Uterus (tissue), 4 donors: Measurements from ENCODE around the gene CACNB2. TPM values are rescaled to one million over a fixed set of nuclear protein-coding genes. Genes with fewer than 3 reads are reported as not detected.

Experiments used
- DNase-seq, 2 donors: peaks; one replicate each; pipeline ENCODE4 v3.0.0-alpha.2; 2019 to 2020
- H3K27ac ChIP-seq, 2 donors: fragments of 200-600 bp; sonication (generic); 1 replicate in 1 of 2; 2 replicates in 1 of 2; pipeline ENCODE4 v1.5.1; 2016 to 2018
- H3K27me3 ChIP-seq, 2 donors: fragments of 200-600 bp; sonication (generic); one replicate each; pipeline ENCODE4 v1.5.1; 2018 to 2019; ENCODE audit warnings: control low read depth in 1 of 2
- H3K36me3 ChIP-seq, 2 donors: fragments of 200-600 bp; sonication (generic); one replicate each; pipeline ENCODE4 v1.5.1; 2019; ENCODE audit warnings: control low read depth in 1 of 2
- H3K4me1 ChIP-seq, 2 donors: fragments of 200-600 bp; sonication (generic); one replicate each; pipeline ENCODE4 v1.5.1; 2018 to 2019; ENCODE audit warnings: control low read depth in 1 of 2
- H3K4me3 ChIP-seq, 2 donors: fragments of 200-600 bp; sonication (generic); 1 replicate in 1 of 2; 2 replicates in 1 of 2; pipeline ENCODE4 v1.5.1; 2018 to 2019; ENCODE audit warnings: mild to moderate bottlenecking in 1 of 2
- H3K9me3 ChIP-seq, 2 donors: fragments of 200-600 bp; sonication (generic); one replicate each; pipeline ENCODE4 v1.5.1; 2019; ENCODE audit warnings: control low read depth in 1 of 2
- POLR2A ChIP-seq, 2 donors: fragments of 450-650 bp; IDR thresholded peaks; one replicate each; pipeline ENCODE4 v1.6.1; 2016; ENCODE audit warnings: antibody characterized with exemption in 2 of 2, mild to moderate bottlenecking in 1 of 2, moderate library complexity in 1 of 2
- intact Hi-C: fragments of 100-400 bp; cut with DNase I; formaldehyde crosslinking; loops from one replicate; pipeline ENCODE4 v1.15.1; 2023; ENCODE audit warnings: low total_unique reads
- total RNA-seq, 4 donors: library from RNA; depleted of rRNA in 3 of 4; stranded (reverse); fragments of >200 nt in 3 of 4; gene quantifications; one replicate each; pipeline versions ENCODE4 v1.1.0 to v1.2.4, GENCODE V29; 2014 to 2023
- TF ChIP-seq, protein P1 (sequence below), 4 experiments: fragments of 200-600 bp in 2 of 4; fragments of 450-650 bp in 2 of 4; sonication (generic) in 2 of 4; IDR thresholded peaks; one replicate each; pipeline ENCODE4 v1.5.1; 2016 to 2019; ENCODE audit warnings: antibody characterized with exemption in 4 of 4, mild to moderate bottlenecking in 2 of 4, moderate library complexity in 1 of 4
- donor health status: DM: yes; HTN: yes; CAD: no.

Gene CACNB2
- total RNA-seq, 4 donors from 2014 or later, result 19.4 to 33.0 (median 27.0) TPM

DNA sequence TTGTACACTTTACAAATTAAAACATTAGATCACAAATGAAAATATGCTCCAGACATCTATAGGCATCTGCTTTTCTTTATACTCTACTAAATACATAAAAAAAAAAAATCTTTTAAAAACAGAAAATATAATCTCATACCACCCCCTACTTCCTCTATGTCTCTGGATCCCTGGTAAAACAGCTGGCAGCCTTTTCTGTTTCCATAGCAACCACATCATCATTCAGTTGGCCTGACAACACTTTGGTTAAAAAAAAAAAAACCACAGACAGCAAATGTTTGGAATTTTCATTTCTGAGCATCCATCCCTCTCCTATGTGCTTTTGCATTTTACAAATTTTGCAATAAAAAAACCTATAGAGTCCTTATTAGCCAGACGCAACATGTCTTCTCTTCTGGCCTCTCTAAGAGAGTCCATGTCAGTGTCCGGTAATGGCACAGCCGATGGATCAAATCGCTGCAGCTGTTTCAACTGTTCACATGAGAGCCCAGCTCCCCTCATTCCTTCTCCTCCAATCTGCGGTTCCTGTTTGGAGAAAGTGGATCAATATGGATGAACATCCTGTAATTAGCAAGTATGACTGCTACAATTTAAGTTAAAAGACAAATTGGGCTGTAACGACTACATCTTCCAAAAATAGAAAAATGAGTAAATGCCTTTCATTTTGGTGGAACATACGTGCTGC, 405.5 kb downstream of the CACNB2 start:
- Histone ChIP-seq H3K36me3 (peaks cover 0 to 3% of the 10 kb centered on the region in 2 donors), H3K27ac (no peak overlapping the region), H3K4me1 (no peaks in the 10 kb centered on the region), H3K9me3 (no peaks in the 10 kb centered on the region), H3K4me3 (no peak overlapping the region), H3K27me3 (no peaks in the 10 kb centered on the region)
- TF ChIP-seq, protein P1, sequence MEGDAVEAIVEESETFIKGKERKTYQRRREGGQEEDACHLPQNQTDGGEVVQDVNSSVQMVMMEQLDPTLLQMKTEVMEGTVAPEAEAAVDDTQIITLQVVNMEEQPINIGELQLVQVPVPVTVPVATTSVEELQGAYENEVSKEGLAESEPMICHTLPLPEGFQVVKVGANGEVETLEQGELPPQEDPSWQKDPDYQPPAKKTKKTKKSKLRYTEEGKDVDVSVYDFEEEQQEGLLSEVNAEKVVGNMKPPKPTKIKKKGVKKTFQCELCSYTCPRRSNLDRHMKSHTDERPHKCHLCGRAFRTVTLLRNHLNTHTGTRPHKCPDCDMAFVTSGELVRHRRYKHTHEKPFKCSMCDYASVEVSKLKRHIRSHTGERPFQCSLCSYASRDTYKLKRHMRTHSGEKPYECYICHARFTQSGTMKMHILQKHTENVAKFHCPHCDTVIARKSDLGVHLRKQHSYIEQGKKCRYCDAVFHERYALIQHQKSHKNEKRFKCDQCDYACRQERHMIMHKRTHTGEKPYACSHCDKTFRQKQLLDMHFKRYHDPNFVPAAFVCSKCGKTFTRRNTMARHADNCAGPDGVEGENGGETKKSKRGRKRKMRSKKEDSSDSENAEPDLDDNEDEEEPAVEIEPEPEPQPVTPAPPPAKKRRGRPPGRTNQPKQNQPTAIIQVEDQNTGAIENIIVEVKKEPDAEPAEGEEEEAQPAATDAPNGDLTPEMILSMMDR (IDR thresholded peaks at IDR 0.05), result no peak
- no peak for TF ChIP-seq POLR2A (IDR thresholded peaks at IDR 0.05)
- intact Hi-C loops, result no loop called here
- no peak for DNase-seq

DNA sequence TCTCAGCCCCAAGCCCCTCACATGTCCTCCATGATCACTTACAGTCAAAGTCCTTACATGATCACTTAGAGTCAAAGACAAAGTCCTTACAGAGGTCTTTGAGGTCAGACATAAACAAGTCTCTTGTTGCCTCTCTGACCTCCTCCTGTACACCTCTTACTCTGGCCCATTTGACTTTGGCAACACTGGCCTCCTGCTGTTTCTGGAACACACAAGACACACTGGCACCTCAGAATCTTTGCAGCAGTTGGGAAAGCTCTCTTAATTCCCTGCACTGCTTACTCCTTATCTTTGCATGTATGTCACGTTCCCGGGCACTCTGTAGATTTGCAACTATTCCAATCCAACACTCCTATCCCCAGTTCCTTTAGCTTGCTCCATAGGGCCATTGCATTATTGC, 408.9 kb downstream of the CACNB2 start:
- TF ChIP-seq, protein P1 (IDR thresholded peaks at IDR 0.05), result no peak
- no peak for TF ChIP-seq POLR2A (IDR thresholded peaks at IDR 0.05)
- peaks cover 0 to 3% of the 10 kb centered on the region in 2 donors for H3K36me3 ChIP-seq
- DNase-seq, result no peak
- H3K27me3 ChIP-seq, result no peaks in the 10 kb centered on the region
- H3K4me1 ChIP-seq, result no peaks in the 10 kb centered on the region
- intact Hi-C loops, result no loop called here
- no peak overlapping the region for H3K4me3 ChIP-seq
- H3K27ac ChIP-seq, result no peak overlapping the region
- H3K9me3 ChIP-seq, result no peaks in the 10 kb centered on the region

DNA sequence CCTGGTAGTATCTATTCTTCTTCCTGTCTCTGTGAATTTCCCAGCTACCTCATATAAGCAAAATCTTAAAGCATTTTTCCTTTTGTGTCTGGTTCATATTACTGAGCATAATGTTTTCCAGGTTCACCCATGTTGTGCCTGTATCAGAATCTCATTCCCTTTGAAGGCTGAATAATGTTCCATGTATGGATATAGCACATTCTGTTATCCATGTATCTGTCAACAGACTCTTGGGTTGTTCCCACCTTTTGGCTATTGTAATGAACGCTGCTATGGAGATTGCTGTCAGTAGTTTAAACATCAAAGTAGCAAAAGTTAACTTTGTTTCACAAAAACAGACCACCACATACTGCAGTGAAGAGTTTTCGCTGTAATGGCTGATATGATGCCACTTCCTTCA, 411.2 kb downstream of the CACNB2 start:
- H3K27me3 ChIP-seq, result no peaks in the 10 kb centered on the region
- no peak overlapping the region for H3K4me3 ChIP-seq
- DNase-seq, result no peak
- H3K9me3 ChIP-seq, result no peaks in the 10 kb centered on the region
- no peak overlapping the region for H3K27ac ChIP-seq
- H3K4me1 ChIP-seq, result no peaks in the 10 kb centered on the region
- TF ChIP-seq, protein P1 (IDR thresholded peaks at IDR 0.05), result no peak
- no peak for TF ChIP-seq POLR2A (IDR thresholded peaks at IDR 0.05)
- peaks cover 0 to 3% of the 10 kb centered on the region in 2 donors for H3K36me3 ChIP-seq
- intact Hi-C loops, result no loop called here

DNA sequence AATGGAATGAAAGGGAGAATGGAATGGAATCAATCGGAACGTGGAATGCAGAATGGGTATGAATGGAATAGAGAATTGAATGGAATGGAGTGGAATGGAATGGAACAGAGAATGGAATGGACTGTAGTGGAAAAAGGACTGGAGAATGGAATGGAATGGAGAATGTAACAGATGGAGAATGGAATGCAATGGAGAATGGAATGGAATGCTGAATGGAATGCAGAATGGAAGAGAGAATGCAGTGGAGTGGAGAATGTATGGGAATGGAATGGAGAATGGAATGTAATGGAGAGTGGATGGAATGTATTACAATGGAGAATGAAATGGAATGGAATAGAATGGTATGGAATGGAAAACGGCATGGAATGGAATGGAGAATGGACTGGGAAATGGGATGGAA, 414.3 kb downstream of the CACNB2 start:
- Histone ChIP-seq H3K4me3 (no peak overlapping the region), H3K9me3 (no peaks in the 10 kb centered on the region), H3K27ac (no peak overlapping the region), H3K27me3 (no peaks in the 10 kb centered on the region), H3K4me1 (no peaks in the 10 kb centered on the region), H3K36me3 (no peaks in the 10 kb centered on the region)
- TF ChIP-seq, protein P1 (IDR thresholded peaks at IDR 0.05), result no peak
- TF ChIP-seq POLR2A (IDR thresholded peaks at IDR 0.05), result no peak
- intact Hi-C loops, result no loop called here
- no peak for DNase-seq

DNA sequence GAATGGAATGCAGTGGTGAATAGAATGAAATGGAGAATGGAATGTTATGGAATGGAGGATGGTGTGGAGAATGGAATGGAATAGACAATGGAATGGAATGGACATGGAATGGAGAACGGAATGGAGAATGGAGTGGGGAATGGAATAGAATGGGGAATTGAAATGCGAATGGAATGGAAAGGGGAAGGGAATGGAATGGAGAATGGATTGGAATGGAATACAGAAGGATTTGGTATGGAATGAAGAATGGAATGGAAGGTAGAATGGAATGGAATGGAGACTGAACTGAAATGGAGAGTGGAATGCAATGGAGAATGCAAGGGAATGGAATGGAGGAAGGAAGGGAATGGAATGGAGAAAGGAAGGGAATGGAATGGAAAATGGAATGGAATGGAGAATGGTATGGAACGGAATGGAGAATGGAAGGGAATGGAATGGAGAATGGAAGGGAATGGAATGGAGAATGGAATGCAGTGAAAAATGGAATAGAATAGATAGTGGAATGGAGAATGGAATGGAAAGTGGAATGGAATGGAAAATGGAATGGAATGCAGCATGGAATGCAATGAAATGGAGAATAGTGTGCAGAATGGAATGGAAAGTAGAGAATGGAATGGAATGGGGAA, 416.4 kb downstream of the CACNB2 start:
- Histone ChIP-seq H3K4me1 (no peaks in the 10 kb centered on the region), H3K4me3 (no peak overlapping the region), H3K9me3 (no peaks in the 10 kb centered on the region), H3K27ac (no peak overlapping the region), H3K36me3 (no peaks in the 10 kb centered on the region), H3K27me3 (no peaks in the 10 kb centered on the region)
- DNase-seq, result no peak
- TF ChIP-seq POLR2A (IDR thresholded peaks at IDR 0.05), result no peak
- TF ChIP-seq, protein P1 (IDR thresholded peaks at IDR 0.05), result no peak
- intact Hi-C loops, result no loop called here
